Measurements from ENCODE around the gene CYFIP1.

GRCh38 chr15:22956257-22956977, 23.8 kb downstream of the CYFIP1 start:
- TF ChIP-seq CTCF (IDR thresholded peaks at IDR 0.05 in 2 of 3, conservative IDR thresholded peaks at IDR 0.05 in 1 of 3; ENCODE audit: borderline replicate concordance in 1 of 3, insufficient read depth in 1 of 3, low read depth in 2 of 3, low read length in 2 of 3) (no peak), ATF3 (IDR thresholded peaks at IDR 0.05) (no peak), POLR2A (IDR thresholded peaks at IDR 0.05; ENCODE audit: borderline replicate concordance, extremely low read depth, insufficient read depth, insufficient read length) (no peak), SIN3A (IDR thresholded peaks at IDR 0.05; ENCODE audit: low read depth) (no peak), EZH2phosphoT487 (IDR thresholded peaks at IDR 0.05; ENCODE audit: borderline replicate concordance) (no peak), POLR2AphosphoS5 (IDR thresholded peaks at IDR 0.05; ENCODE audit: low read depth, low read length) (no peak), ZBTB33 (IDR thresholded peaks at IDR 0.05; ENCODE audit: extremely low read depth, insufficient replicate concordance, low read length) (no peak), EZH2 (IDR thresholded peaks at IDR 0.05) (no peak)

Measured in HCT116 (cell line).